Osteocyte (in vitro differentiated cells): ENCODE measurements around the gene MRPL50. TPM values are rescaled to one million over a fixed set of nuclear protein-coding genes. Genes with fewer than 3 reads are reported as not detected.

Source experiments
- DNase-seq: peaks from one replicate; pipeline ENCODE4 v3.0.0; 2021; ENCODE audit warnings: mixed read lengths; ENCODE audit not compliant: unreplicated experiment; ENCODE audit errors: extremely low spot score
- H3K27ac Mint-ChIP-seq: one replicate; pipeline ENCODE4 v1.8.0; 2021; ENCODE audit warnings: mild to moderate bottlenecking, mixed read lengths; ENCODE audit not compliant: unreplicated experiment
- H3K27me3 Mint-ChIP-seq: one replicate; pipeline ENCODE4 v1.8.0; 2021; ENCODE audit warnings: mixed read lengths; ENCODE audit not compliant: unreplicated experiment
- H3K36me3 Mint-ChIP-seq: one replicate; pipeline ENCODE4 v1.8.0; 2021; ENCODE audit warnings: mixed read lengths; ENCODE audit not compliant: unreplicated experiment
- H3K4me1 Mint-ChIP-seq: one replicate; pipeline ENCODE4 v1.8.0; 2021; ENCODE audit warnings: mixed read lengths; ENCODE audit not compliant: unreplicated experiment
- H3K4me3 Mint-ChIP-seq: one replicate; pipeline ENCODE4 v1.8.0; 2021; ENCODE audit warnings: mild to moderate bottlenecking, moderate library complexity, mixed read lengths; ENCODE audit not compliant: unreplicated experiment
- H3K9me3 Mint-ChIP-seq: one replicate; pipeline ENCODE4 v1.8.0; 2021; ENCODE audit warnings: mixed read lengths; ENCODE audit not compliant: unreplicated experiment
- total RNA-seq: library from RNA; stranded (reverse); gene quantifications from 2 replicates; pipeline ENCODE4 v1.2.1, GENCODE V29; 2021
- TF ChIP-seq, protein P1 (sequence below): fragments of 200-600 bp; sonication (generic); IDR thresholded peaks from 2 replicates; pipeline ENCODE4 v1.5.0; 2021; ENCODE audit warnings: antibody characterized with exemption, mild to moderate bottlenecking, moderate library complexity

The MRPL50 gene
- total RNA-seq, 1 donor from 2014 or later = 7.4 TPM

GRCh38 chr9:101366038-101366756, 32.2 kb downstream of the MRPL50 start:
- TF ChIP-seq, protein P1, sequence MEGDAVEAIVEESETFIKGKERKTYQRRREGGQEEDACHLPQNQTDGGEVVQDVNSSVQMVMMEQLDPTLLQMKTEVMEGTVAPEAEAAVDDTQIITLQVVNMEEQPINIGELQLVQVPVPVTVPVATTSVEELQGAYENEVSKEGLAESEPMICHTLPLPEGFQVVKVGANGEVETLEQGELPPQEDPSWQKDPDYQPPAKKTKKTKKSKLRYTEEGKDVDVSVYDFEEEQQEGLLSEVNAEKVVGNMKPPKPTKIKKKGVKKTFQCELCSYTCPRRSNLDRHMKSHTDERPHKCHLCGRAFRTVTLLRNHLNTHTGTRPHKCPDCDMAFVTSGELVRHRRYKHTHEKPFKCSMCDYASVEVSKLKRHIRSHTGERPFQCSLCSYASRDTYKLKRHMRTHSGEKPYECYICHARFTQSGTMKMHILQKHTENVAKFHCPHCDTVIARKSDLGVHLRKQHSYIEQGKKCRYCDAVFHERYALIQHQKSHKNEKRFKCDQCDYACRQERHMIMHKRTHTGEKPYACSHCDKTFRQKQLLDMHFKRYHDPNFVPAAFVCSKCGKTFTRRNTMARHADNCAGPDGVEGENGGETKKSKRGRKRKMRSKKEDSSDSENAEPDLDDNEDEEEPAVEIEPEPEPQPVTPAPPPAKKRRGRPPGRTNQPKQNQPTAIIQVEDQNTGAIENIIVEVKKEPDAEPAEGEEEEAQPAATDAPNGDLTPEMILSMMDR = no peak
- Mint-ChIP-seq H3K27ac (no peak overlapping the region), H3K4me1 (no peaks in the 10 kb centered on the region), H3K9me3 (no peaks in the 10 kb centered on the region), H3K36me3 (no peaks in the 10 kb centered on the region), H3K4me3 (no peak overlapping the region), H3K27me3 (peaks cover 6% of the 10 kb centered on the region)
- DNase-seq = no peak

DNA sequence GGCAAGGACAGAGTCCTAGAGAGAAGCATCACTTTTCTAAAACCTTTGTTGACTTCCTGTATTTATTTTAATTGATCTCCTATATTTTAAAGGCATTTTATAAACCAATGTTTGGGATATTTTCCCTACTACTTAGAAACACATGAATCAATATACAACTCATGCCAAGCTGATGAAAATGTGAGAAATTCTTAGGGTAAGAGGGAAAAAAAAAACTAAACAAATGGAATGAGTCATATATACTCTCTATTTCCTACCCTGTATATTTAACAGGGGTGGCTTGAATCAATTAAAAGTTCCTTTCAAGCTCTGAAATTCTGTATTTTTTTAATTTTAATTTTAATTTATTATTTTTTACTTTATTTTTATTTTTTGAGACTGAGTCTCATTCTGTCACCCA, 33.2 kb downstream of the MRPL50 start:
- Mint-ChIP-seq H3K27me3 (peaks cover 5% of the 10 kb centered on the region), H3K4me3 (no peak overlapping the region), H3K4me1 (no peaks in the 10 kb centered on the region), H3K36me3 (no peaks in the 10 kb centered on the region), H3K9me3 (no peaks in the 10 kb centered on the region), H3K27ac (no peak overlapping the region)
- DNase-seq = no peak
- TF ChIP-seq, protein P1 = no peak

- H3K4me1 Mint-ChIP-seq = no peaks in the 10 kb centered on the region
- no peak overlapping the region for H3K27ac Mint-ChIP-seq
- DNase-seq = no peak
- H3K36me3 Mint-ChIP-seq = no peaks in the 10 kb centered on the region
- H3K4me3 Mint-ChIP-seq = no peak overlapping the region
- H3K27me3 Mint-ChIP-seq = peaks cover 5% of the 10 kb centered on the region
- TF ChIP-seq, protein P1 = no peak
- no peaks in the 10 kb centered on the region for H3K9me3 Mint-ChIP-seq
Observed at GRCh38 chr9:101362450-101362849, 36.0 kb downstream of the MRPL50 start.

GRCh38 chr9:101360647-101361046, 37.8 kb downstream of the MRPL50 start:
- H3K27me3 Mint-ChIP-seq = peaks cover 5% of the 10 kb centered on the region
- H3K9me3 Mint-ChIP-seq = no peaks in the 10 kb centered on the region
- no peaks in the 10 kb centered on the region for H3K4me1 Mint-ChIP-seq
- TF ChIP-seq, protein P1 = no peak
- DNase-seq = no peak
- H3K4me3 Mint-ChIP-seq = no peak overlapping the region
- H3K36me3 Mint-ChIP-seq = no peaks in the 10 kb centered on the region
- no peak overlapping the region for H3K27ac Mint-ChIP-seq

- Mint-ChIP-seq H3K27ac (no peak overlapping the region), H3K4me1 (no peaks in the 10 kb centered on the region), H3K36me3 (no peaks in the 10 kb centered on the region), H3K4me3 (no peak overlapping the region), H3K9me3 (no peaks in the 10 kb centered on the region), H3K27me3 (peaks cover 5% of the 10 kb centered on the region)
- no peak for DNase-seq
- TF ChIP-seq, protein P1 = no peak
Observed at GRCh38 chr9:101359679-101360078, 38.7 kb downstream of the MRPL50 start.
